AG04449 (cell line): ENCODE measurements around the gene HEMK1.
A peak's percentile ranks its signal among the peaks of the same experiment; 100 is the strongest.

Experiments used
- CTCF ChIA-PET: fragments of 350-600 bp; formaldehyde crosslinking; extraction: SDS; loops from one replicate; lab custom pipeline; 2021; ENCODE audit warnings: antibody characterized with exemption; lab: Yijun Ruan, JAX
- POLR2A ChIA-PET: fragments of 400-600, 350-600 bp; formaldehyde crosslinking; extraction: SDS; loops from one replicate; lab custom pipeline; 2020; ENCODE audit warnings: antibody characterized with exemption, inconsistent platforms; lab: Yijun Ruan, JAX
- DNase-seq: peaks from one replicate; pipeline ENCODE4 v3.0.0-alpha.2; 2010; ENCODE audit warnings: low read depth, low spot score
- H3K4me3 ChIP-seq: 2 replicates; pipeline ENCODE4 v1.5.1; 2011; ENCODE audit warnings: low read depth, mild to moderate bottlenecking, control low read depth, low read length
- CTCF ChIP-seq: IDR thresholded peaks from one replicate; pipeline ENCODE4 v1.5.1; 2011; ENCODE audit warnings: mild to moderate bottlenecking, moderate library complexity, low read length, control low read depth, inconsistent platforms; ENCODE audit not compliant: insufficient read depth; ENCODE audit errors: missing control alignments

The HEMK1 gene

GRCh38 chr3:50539356-50540286 lies 29.7 kb upstream of the HEMK1 start:
- POLR2A ChIA-PET, result no interaction called here
- no peak for DNase-seq
- H3K4me3 ChIP-seq, result no peak overlapping the region
- CTCF ChIA-PET, result interaction anchor here (0.9 to 22.3 kb wide), 8 partner anchors 16 to 190 kb away, joined by 3 to 473 read pairs (median 56); partner anchors contain the start of genes CYB561D2, NPRL2 and ZMYND10
- no peak for TF ChIP-seq CTCF

GRCh38 chr3:50542177-50543034 lies 26.9 kb upstream of the HEMK1 start:
- ChIA-PET CTCF (interaction anchor here (0.6 to 22.3 kb wide), 39 partner anchors 8 to 296 kb away, joined by 3 to 473 read pairs (median 5); partner anchors contain the start of genes C3orf18, CISH, CYB561D2 and MAPKAPK3), POLR2A (interaction anchor here (1.0 kb wide), 1 partner anchor 192 kb away, joined by 3 read pairs; the partner anchor contains the start of genes CYB561D2 and NPRL2)
- TF ChIP-seq CTCF, result peak; percentile 84
- no peak for DNase-seq
- no peak overlapping the region for H3K4me3 ChIP-seq

- H3K4me3 ChIP-seq, result no peak overlapping the region
- ChIA-PET POLR2A (no interaction called here), CTCF (interaction anchor here (0.7 to 22.3 kb wide), 5 partner anchors 3 to 196 kb away, joined by 3 to 473 read pairs (median 333); partner anchors contain the start of genes CYB561D2, NPRL2 and ZMYND10)
- TF ChIP-seq CTCF, result no peak
- no peak for DNase-seq
Measured at GRCh38 chr3:50545781-50546180, 23.5 kb upstream of the HEMK1 start.

- ChIA-PET CTCF (interaction anchor here (0.9 to 22.3 kb wide), 18 partner anchors 6 to 213 kb away, joined by 3 to 473 read pairs (median 9); partner anchors contain the start of genes C3orf18, CISH, CYB561D2 and HEMK1), POLR2A (no interaction called here)
- no peak for TF ChIP-seq CTCF
- DNase-seq, result no peak
- H3K4me3 ChIP-seq, result no peak overlapping the region
Measured at GRCh38 chr3:50549226-50549625, 20.1 kb upstream of the HEMK1 start.

- ChIA-PET CTCF (interaction anchor here (0.9 to 22.3 kb wide), 21 partner anchors 5 to 214 kb away, joined by 3 to 473 read pairs (median 6); partner anchors contain the start of genes C3orf18, CISH, CYB561D2 and HEMK1), POLR2A (no interaction called here)
- H3K4me3 ChIP-seq, result no peak overlapping the region
- peak; percentile 71 for TF ChIP-seq CTCF
- no peak for DNase-seq
Measured at GRCh38 chr3:50550079-50550736, 19.1 kb upstream of the HEMK1 start.
